HepG2 (cell line): ENCODE measurements around the gene METTL26. TPM values are rescaled to one million over a fixed set of nuclear protein-coding genes. Genes with fewer than 3 reads are reported as not detected.

Source experiments
- GMEB1 ChIP-seq: sonication (generic); formaldehyde crosslinking; IDR thresholded peaks from 2 replicates; pipeline ENCODE4 v1.5.1; 2020; ENCODE audit warnings: missing genetic modification reagents, mild to moderate bottlenecking, borderline replicate concordance
- HCFC1 ChIP-seq: fragments of 150-350 bp; IDR thresholded peaks from 2 replicates; pipeline ENCODE4 v1.6.1; 2014; ENCODE audit warnings: low read depth, low read length
- XBP1 ChIP-seq: sonication (generic); formaldehyde crosslinking; IDR thresholded peaks from 2 replicates; pipeline ENCODE4 v1.5.0; 2020; ENCODE audit warnings: missing genetic modification reagents
- ZNF253 ChIP-seq: sonication (generic); formaldehyde crosslinking; IDR thresholded peaks from 2 replicates; pipeline ENCODE4 v1.8.0; 2022; ENCODE audit warnings: mild to moderate bottlenecking, missing genetic modification reagents, borderline replicate concordance
- ZNF44 ChIP-seq: sonication (generic); formaldehyde crosslinking; IDR thresholded peaks from 2 replicates; pipeline ENCODE4 v1.5.1; 2020; ENCODE audit warnings: mild to moderate bottlenecking, missing genetic modification reagents
- ZNF543 ChIP-seq: sonication (generic); formaldehyde crosslinking; IDR thresholded peaks from 2 replicates; pipeline ENCODE4 v1.4.0; 2020; ENCODE audit warnings: mild to moderate bottlenecking, missing genetic modification reagents
- ZNF550 ChIP-seq: sonication (generic); formaldehyde crosslinking; IDR thresholded peaks from 2 replicates; pipeline ENCODE4 v1.4.0; 2020; ENCODE audit warnings: mild to moderate bottlenecking, missing genetic modification reagents, borderline replicate concordance
- ZNF749 ChIP-seq: sonication (generic); formaldehyde crosslinking; IDR thresholded peaks from 2 replicates; pipeline ENCODE4 v1.8.0; 2022; ENCODE audit warnings: mild to moderate bottlenecking, missing genetic modification reagents, moderate library complexity, borderline replicate concordance
- ZNF839 ChIP-seq: sonication (generic); formaldehyde crosslinking; IDR thresholded peaks from 2 replicates; pipeline ENCODE4 v1.4.0; 2020; ENCODE audit warnings: missing genetic modification reagents, mild to moderate bottlenecking, borderline replicate concordance
- polyA plus RNA-seq, 8 experiments: library from polyadenylated mRNA; depleted of rRNA in 3 of 8; stranded (reverse) in 7 of 8; unstranded in 1 of 8; fragments of >200 nt; fragmentation: Illumina TruSeq in 4 of 8; extraction: Trizol in 4 of 8; gene quantifications; 2 replicates each; pipeline versions ENCODE4 v1.2.1 to v1.2.3, GENCODE V29; 2011 to 2016; ENCODE audit warnings: low read depth in 4 of 8, missing spikeins in 1 of 8, mixed read lengths in 1 of 8; ENCODE audit not compliant: insufficient read depth in 1 of 8
- total RNA-seq, 5 experiments: library from RNA; depleted of rRNA; stranded (reverse); fragments of >200 nt; fragmentation: Illumina TruSeq; extraction: Trizol; gene quantifications; 2 replicates each; pipeline ENCODE4 v1.2.3, GENCODE V29; 2016; ENCODE audit warnings: low read depth in 1 of 5
- TF ChIP-seq, protein P1 (sequence below), 2 experiments: sonication (generic) in 1 of 2; formaldehyde crosslinking in 1 of 2; IDR thresholded peaks; 2 replicates each; pipeline versions ENCODE4 v1.6.1 to v1.9.0; 2014 to 2022; ENCODE audit warnings: antibody characterized with exemption in 1 of 2, borderline replicate concordance in 1 of 2, inconsistent platforms in 1 of 2, low read depth in 1 of 2, missing genetic modification reagents in 1 of 2
- TF ChIP-seq, protein P2 (sequence below): sonication (generic); formaldehyde crosslinking; IDR thresholded peaks from 2 replicates; pipeline ENCODE4 v1.9.0; 2021; ENCODE audit warnings: missing genetic modification reagents, mild to moderate bottlenecking, borderline replicate concordance
- TF ChIP-seq, protein P3 (sequence below): sonication (generic); formaldehyde crosslinking; conservative IDR thresholded peaks from 2 replicates; pipeline ENCODE4 v1.4.0; 2020; ENCODE audit warnings: missing genetic modification reagents
- TF ChIP-seq, protein P4 (sequence below): sonication (generic); formaldehyde crosslinking; IDR thresholded peaks from 2 replicates; pipeline ENCODE4 v1.5.1; 2020; ENCODE audit warnings: missing genetic modification reagents, mild to moderate bottlenecking, borderline replicate concordance

Gene METTL26
- total and polyA plus RNA-seq, 2 of the 13 experiments (the other 11 are each of a cell fraction or from before 2014, with no cell fraction given) = 65.5 to 70.1 TPM

- TF ChIP-seq HCFC1 (no peak), ZNF253 (CRISPR knock-in tag) (no peak), ZNF749 (CRISPR knock-in tag) (no peak), ZNF543 (no peak), ZNF839 (no peak), ZNF550 (CRISPR knock-in tag) (no peak), ZNF44 (CRISPR knock-in tag) (no peak), GMEB1 (CRISPR knock-in tag) (no peak), XBP1 (CRISPR knock-in tag) (no peak)
- TF ChIP-seq, protein P1, sequence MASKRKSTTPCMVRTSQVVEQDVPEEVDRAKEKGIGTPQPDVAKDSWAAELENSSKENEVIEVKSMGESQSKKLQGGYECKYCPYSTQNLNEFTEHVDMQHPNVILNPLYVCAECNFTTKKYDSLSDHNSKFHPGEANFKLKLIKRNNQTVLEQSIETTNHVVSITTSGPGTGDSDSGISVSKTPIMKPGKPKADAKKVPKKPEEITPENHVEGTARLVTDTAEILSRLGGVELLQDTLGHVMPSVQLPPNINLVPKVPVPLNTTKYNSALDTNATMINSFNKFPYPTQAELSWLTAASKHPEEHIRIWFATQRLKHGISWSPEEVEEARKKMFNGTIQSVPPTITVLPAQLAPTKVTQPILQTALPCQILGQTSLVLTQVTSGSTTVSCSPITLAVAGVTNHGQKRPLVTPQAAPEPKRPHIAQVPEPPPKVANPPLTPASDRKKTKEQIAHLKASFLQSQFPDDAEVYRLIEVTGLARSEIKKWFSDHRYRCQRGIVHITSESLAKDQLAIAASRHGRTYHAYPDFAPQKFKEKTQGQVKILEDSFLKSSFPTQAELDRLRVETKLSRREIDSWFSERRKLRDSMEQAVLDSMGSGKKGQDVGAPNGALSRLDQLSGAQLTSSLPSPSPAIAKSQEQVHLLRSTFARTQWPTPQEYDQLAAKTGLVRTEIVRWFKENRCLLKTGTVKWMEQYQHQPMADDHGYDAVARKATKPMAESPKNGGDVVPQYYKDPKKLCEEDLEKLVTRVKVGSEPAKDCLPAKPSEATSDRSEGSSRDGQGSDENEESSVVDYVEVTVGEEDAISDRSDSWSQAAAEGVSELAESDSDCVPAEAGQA (IDR thresholded peaks at IDR 0.05; ENCODE audit: low read depth) = no peak
- TF ChIP-seq, protein P1 (CRISPR knock-in tag; IDR thresholded peaks at IDR 0.05; ENCODE audit: borderline replicate concordance) = no peak
- TF ChIP-seq, protein P2, sequence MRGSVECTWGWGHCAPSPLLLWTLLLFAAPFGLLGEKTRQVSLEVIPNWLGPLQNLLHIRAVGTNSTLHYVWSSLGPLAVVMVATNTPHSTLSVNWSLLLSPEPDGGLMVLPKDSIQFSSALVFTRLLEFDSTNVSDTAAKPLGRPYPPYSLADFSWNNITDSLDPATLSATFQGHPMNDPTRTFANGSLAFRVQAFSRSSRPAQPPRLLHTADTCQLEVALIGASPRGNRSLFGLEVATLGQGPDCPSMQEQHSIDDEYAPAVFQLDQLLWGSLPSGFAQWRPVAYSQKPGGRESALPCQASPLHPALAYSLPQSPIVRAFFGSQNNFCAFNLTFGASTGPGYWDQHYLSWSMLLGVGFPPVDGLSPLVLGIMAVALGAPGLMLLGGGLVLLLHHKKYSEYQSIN (CRISPR knock-in tag) = no peak
- TF ChIP-seq, protein P3, sequence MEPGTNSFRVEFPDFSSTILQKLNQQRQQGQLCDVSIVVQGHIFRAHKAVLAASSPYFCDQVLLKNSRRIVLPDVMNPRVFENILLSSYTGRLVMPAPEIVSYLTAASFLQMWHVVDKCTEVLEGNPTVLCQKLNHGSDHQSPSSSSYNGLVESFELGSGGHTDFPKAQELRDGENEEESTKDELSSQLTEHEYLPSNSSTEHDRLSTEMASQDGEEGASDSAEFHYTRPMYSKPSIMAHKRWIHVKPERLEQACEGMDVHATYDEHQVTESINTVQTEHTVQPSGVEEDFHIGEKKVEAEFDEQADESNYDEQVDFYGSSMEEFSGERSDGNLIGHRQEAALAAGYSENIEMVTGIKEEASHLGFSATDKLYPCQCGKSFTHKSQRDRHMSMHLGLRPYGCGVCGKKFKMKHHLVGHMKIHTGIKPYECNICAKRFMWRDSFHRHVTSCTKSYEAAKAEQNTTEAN (CRISPR knock-in tag) = no peak
- TF ChIP-seq, protein P4, sequence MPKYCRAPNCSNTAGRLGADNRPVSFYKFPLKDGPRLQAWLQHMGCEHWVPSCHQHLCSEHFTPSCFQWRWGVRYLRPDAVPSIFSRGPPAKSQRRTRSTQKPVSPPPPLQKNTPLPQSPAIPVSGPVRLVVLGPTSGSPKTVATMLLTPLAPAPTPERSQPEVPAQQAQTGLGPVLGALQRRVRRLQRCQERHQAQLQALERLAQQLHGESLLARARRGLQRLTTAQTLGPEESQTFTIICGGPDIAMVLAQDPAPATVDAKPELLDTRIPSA (CRISPR knock-in tag) = no peak
Measured at GRCh38 chr16:622920-623280, 13.2 kb downstream of the METTL26 start (continued).
